GM23248 (cell line): ENCODE data around the gene L3MBTL2.
"Not testable (repeated sequence)": the region's sequence is repeated elsewhere in the genome, so short reads cannot be mapped to it uniquely, and the experiment has no call there.

Experiments used
- EZH2 ChIP-seq: fragments of 200-600 bp; sonication (generic); IDR thresholded peaks from 2 replicates; pipeline ENCODE4 v1.6.1; 2018; ENCODE audit warnings: antibody characterized with exemption, mild to moderate bottlenecking; ENCODE audit not compliant: insufficient read depth, poor library complexity, severe bottlenecking
- EZH2phosphoT487 ChIP-seq: fragments of 200-600 bp; sonication (generic); IDR thresholded peaks from 2 replicates; pipeline ENCODE4 v1.6.1; 2018; ENCODE audit warnings: antibody characterized with exemption, moderate library complexity, mild to moderate bottlenecking, low read depth; ENCODE audit not compliant: insufficient read depth

DNA sequence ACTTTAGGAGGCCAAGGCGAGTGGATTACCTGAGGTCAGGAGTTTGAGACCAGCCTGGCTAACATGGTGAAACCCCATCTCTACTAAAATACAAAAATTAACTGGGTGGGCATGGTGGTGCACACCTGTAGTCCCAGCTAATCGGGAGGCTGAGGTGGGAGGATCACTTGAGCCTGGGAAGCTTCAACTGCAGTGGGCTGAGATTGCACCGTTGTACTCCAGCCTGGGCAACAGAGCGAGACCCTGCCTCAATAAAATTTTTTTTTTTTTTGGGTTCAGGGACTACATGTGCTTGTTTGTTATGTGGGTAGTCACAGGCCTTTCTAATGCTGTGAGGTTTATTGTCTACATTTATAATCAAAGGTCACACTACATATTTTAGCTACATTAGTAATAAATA lies 54.6 kb downstream of the L3MBTL2 start:
- not testable (repeated sequence) for TF ChIP-seq EZH2, EZH2phosphoT487
